ENCODE results near the gene PRCP.

- TF ChIP-seq, protein P1, sequence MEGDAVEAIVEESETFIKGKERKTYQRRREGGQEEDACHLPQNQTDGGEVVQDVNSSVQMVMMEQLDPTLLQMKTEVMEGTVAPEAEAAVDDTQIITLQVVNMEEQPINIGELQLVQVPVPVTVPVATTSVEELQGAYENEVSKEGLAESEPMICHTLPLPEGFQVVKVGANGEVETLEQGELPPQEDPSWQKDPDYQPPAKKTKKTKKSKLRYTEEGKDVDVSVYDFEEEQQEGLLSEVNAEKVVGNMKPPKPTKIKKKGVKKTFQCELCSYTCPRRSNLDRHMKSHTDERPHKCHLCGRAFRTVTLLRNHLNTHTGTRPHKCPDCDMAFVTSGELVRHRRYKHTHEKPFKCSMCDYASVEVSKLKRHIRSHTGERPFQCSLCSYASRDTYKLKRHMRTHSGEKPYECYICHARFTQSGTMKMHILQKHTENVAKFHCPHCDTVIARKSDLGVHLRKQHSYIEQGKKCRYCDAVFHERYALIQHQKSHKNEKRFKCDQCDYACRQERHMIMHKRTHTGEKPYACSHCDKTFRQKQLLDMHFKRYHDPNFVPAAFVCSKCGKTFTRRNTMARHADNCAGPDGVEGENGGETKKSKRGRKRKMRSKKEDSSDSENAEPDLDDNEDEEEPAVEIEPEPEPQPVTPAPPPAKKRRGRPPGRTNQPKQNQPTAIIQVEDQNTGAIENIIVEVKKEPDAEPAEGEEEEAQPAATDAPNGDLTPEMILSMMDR (IDR thresholded peaks at IDR 0.05), result no peak
- TF ChIP-seq POLR2A (IDR thresholded peaks at IDR 0.05), result no peak
- TF ChIP-seq POLR2AphosphoS5 (IDR thresholded peaks at IDR 0.05), result no peak
Measured at GRCh38 chr11:82942376-82942775, 42.1 kb upstream of the PRCP start.

Data from breast epithelium (tissue), 3 donors.